ENCODE measurements around the gene RUNX2.

The RUNX2 gene

GRCh38 chr6:45433533-45434380 lies 105.6 kb downstream of the RUNX2 start:
- Histone ChIP-seq H3K36me3 (ENCODE audit: control insufficient read depth, insufficient read depth, low read length) (no peaks in the 10 kb centered on the region), H3K4me1 (ENCODE audit: control insufficient read depth, insufficient read depth, low read length) (no peaks in the 10 kb centered on the region; the same call in 1 of the 2 replicates), H3K4me3 (ENCODE audit: low read length) (no peak overlapping the region), H3K27me3 (ENCODE audit: control insufficient read depth, insufficient read depth, low read length) (no peaks in the 10 kb centered on the region), H3K9me3 (ENCODE audit: control insufficient read depth, insufficient read depth, low read length) (no peaks in the 10 kb centered on the region), H3K27ac (ENCODE audit: low read length) (no peak overlapping the region)
- no CpG with 5 or more reads among the region's 2 CpGs for WGBS (ENCODE audit: insufficient coverage, insufficient read length)
- DNase-seq (ENCODE audit: low read depth, low spot score) = no peak

- H3K27ac ChIP-seq (ENCODE audit: low read length) = no peak overlapping the region
Observed at GRCh38 chr6:45434381-45434700, 106.2 kb downstream of the RUNX2 start.

GRCh38 chr6:45436544-45437438 lies 108.7 kb downstream of the RUNX2 start:
- Histone ChIP-seq H3K4me1 (ENCODE audit: control insufficient read depth, insufficient read depth, low read length) (no peaks in the 10 kb centered on the region; the same call in 1 of the 2 replicates), H3K27me3 (ENCODE audit: control insufficient read depth, insufficient read depth, low read length) (no peaks in the 10 kb centered on the region), H3K27ac (ENCODE audit: low read length) (no peak overlapping the region), H3K4me3 (ENCODE audit: low read length) (no peak overlapping the region), H3K36me3 (ENCODE audit: control insufficient read depth, insufficient read depth, low read length) (no peaks in the 10 kb centered on the region), H3K9me3 (ENCODE audit: control insufficient read depth, insufficient read depth, low read length) (no peaks in the 10 kb centered on the region)
- no peak for DNase-seq (ENCODE audit: low read depth, low spot score)
- WGBS (ENCODE audit: insufficient coverage, insufficient read length) = no CpG with 5 or more reads among the region's 7 CpGs

More at GRCh38 chr6:45434381-45434700, 106.2 kb downstream of the RUNX2 start:
- H3K4me3 ChIP-seq (ENCODE audit: low read length) = no peak overlapping the region
- no peaks in the 10 kb centered on the region; the same call in 1 of the 2 replicates for H3K4me1 ChIP-seq (ENCODE audit: control insufficient read depth, insufficient read depth, low read length)
- no peak for DNase-seq (ENCODE audit: low read depth, low spot score)
- H3K27me3 ChIP-seq (ENCODE audit: control insufficient read depth, insufficient read depth, low read length) = no peaks in the 10 kb centered on the region
- H3K9me3 ChIP-seq (ENCODE audit: control insufficient read depth, insufficient read depth, low read length) = no peaks in the 10 kb centered on the region
- H3K36me3 ChIP-seq (ENCODE audit: control insufficient read depth, insufficient read depth, low read length) = no peaks in the 10 kb centered on the region

GRCh38 chr6:45437439-45437815 lies 109.3 kb downstream of the RUNX2 start:
- H3K27ac ChIP-seq (ENCODE audit: low read length) = no peak overlapping the region
- no peak for DNase-seq (ENCODE audit: low read depth, low spot score)
- WGBS (ENCODE audit: insufficient coverage, insufficient read length) = no CpG with 5 or more reads among the region's 3 CpGs
- no peak overlapping the region for H3K4me3 ChIP-seq (ENCODE audit: low read length)
- no peaks in the 10 kb centered on the region for H3K36me3 ChIP-seq (ENCODE audit: control insufficient read depth, insufficient read depth, low read length)
- no peaks in the 10 kb centered on the region for H3K9me3 ChIP-seq (ENCODE audit: control insufficient read depth, insufficient read depth, low read length)
- H3K4me1 ChIP-seq (ENCODE audit: control insufficient read depth, insufficient read depth, low read length) = no peaks in the 10 kb centered on the region; the same call in 1 of the 2 replicates
- no peaks in the 10 kb centered on the region for H3K27me3 ChIP-seq (ENCODE audit: control insufficient read depth, insufficient read depth, low read length)

GRCh38 chr6:45438151-45438550 lies 110.0 kb downstream of the RUNX2 start:
- Histone ChIP-seq H3K4me1 (ENCODE audit: control insufficient read depth, insufficient read depth, low read length) (no peaks in the 10 kb centered on the region; the same call in 1 of the 2 replicates), H3K36me3 (ENCODE audit: control insufficient read depth, insufficient read depth, low read length) (no peaks in the 10 kb centered on the region), H3K4me3 (ENCODE audit: low read length) (no peak overlapping the region), H3K27me3 (ENCODE audit: control insufficient read depth, insufficient read depth, low read length) (no peaks in the 10 kb centered on the region), H3K9me3 (ENCODE audit: control insufficient read depth, insufficient read depth, low read length) (no peaks in the 10 kb centered on the region), H3K27ac (ENCODE audit: low read length) (no peak overlapping the region)
- DNase-seq (ENCODE audit: low read depth, low spot score) = no peak
- no CpG with 5 or more reads among the region's 3 CpGs for WGBS (ENCODE audit: insufficient coverage, insufficient read length)

GRCh38 chr6:45438849-45439406 lies 110.8 kb downstream of the RUNX2 start:
- no peaks in the 10 kb centered on the region; the same call in 1 of the 2 replicates for H3K4me1 ChIP-seq (ENCODE audit: control insufficient read depth, insufficient read depth, low read length)
- H3K9me3 ChIP-seq (ENCODE audit: control insufficient read depth, insufficient read depth, low read length) = no peaks in the 10 kb centered on the region
- H3K4me3 ChIP-seq (ENCODE audit: low read length) = no peak overlapping the region
- H3K27ac ChIP-seq (ENCODE audit: low read length) = no peak overlapping the region
- no peaks in the 10 kb centered on the region for H3K27me3 ChIP-seq (ENCODE audit: control insufficient read depth, insufficient read depth, low read length)
- WGBS (ENCODE audit: insufficient coverage, insufficient read length) = no CpG with 5 or more reads among the region's 1 CpG
- DNase-seq (ENCODE audit: low read depth, low spot score) = no peak
- H3K36me3 ChIP-seq (ENCODE audit: control insufficient read depth, insufficient read depth, low read length) = no peaks in the 10 kb centered on the region

GRCh38 chr6:45439459-45439858 lies 111.3 kb downstream of the RUNX2 start:
- no peaks in the 10 kb centered on the region; the same call in 1 of the 2 replicates for H3K4me1 ChIP-seq (ENCODE audit: control insufficient read depth, insufficient read depth, low read length)

GRCh38 chr6:45439861-45440388 lies 111.8 kb downstream of the RUNX2 start:
- DNase-seq (ENCODE audit: low read depth, low spot score) = no peak
- no CpG with 5 or more reads among the region's 6 CpGs for WGBS (ENCODE audit: insufficient coverage, insufficient read length)
- Histone ChIP-seq H3K4me1 (ENCODE audit: control insufficient read depth, insufficient read depth, low read length) (no peaks in the 10 kb centered on the region; the same call in 1 of the 2 replicates), H3K36me3 (ENCODE audit: control insufficient read depth, insufficient read depth, low read length) (no peaks in the 10 kb centered on the region), H3K9me3 (ENCODE audit: control insufficient read depth, insufficient read depth, low read length) (no peaks in the 10 kb centered on the region), H3K27me3 (ENCODE audit: control insufficient read depth, insufficient read depth, low read length) (no peaks in the 10 kb centered on the region), H3K27ac (ENCODE audit: low read length) (no peak overlapping the region), H3K4me3 (ENCODE audit: low read length) (no peak overlapping the region)

More at GRCh38 chr6:45439459-45439858, 111.3 kb downstream of the RUNX2 start:
- Histone ChIP-seq H3K4me3 (ENCODE audit: low read length) (no peak overlapping the region), H3K9me3 (ENCODE audit: control insufficient read depth, insufficient read depth, low read length) (no peaks in the 10 kb centered on the region), H3K36me3 (ENCODE audit: control insufficient read depth, insufficient read depth, low read length) (no peaks in the 10 kb centered on the region), H3K27ac (ENCODE audit: low read length) (no peak overlapping the region), H3K27me3 (ENCODE audit: control insufficient read depth, insufficient read depth, low read length) (no peaks in the 10 kb centered on the region)
- no CpG with 5 or more reads among the region's 6 CpGs for WGBS (ENCODE audit: insufficient coverage, insufficient read length)
- no peak for DNase-seq (ENCODE audit: low read depth, low spot score)

- H3K4me3 ChIP-seq (ENCODE audit: low read length) = no peak overlapping the region
- H3K27ac ChIP-seq (ENCODE audit: low read length) = no peak overlapping the region
- H3K4me1 ChIP-seq (ENCODE audit: control insufficient read depth, insufficient read depth, low read length) = peaks cover 3% of the 10 kb centered on the region; the same call in 1 of the 2 replicates
- H3K27me3 ChIP-seq (ENCODE audit: control insufficient read depth, insufficient read depth, low read length) = no peaks in the 10 kb centered on the region
- no peaks in the 10 kb centered on the region for H3K36me3 ChIP-seq (ENCODE audit: control insufficient read depth, insufficient read depth, low read length)
- H3K9me3 ChIP-seq (ENCODE audit: control insufficient read depth, insufficient read depth, low read length) = no peaks in the 10 kb centered on the region
- DNase-seq (ENCODE audit: low read depth, low spot score) = no peak
- WGBS (ENCODE audit: insufficient coverage, insufficient read length) = no CpG with 5 or more reads among the region's 6 CpGs
Observed at GRCh38 chr6:45441851-45442453, 113.8 kb downstream of the RUNX2 start.

- no peak overlapping the region for H3K4me3 ChIP-seq (ENCODE audit: low read length)
- peaks cover 3% of the 10 kb centered on the region; the same call in 1 of the 2 replicates for H3K4me1 ChIP-seq (ENCODE audit: control insufficient read depth, insufficient read depth, low read length)
- no peaks in the 10 kb centered on the region for H3K9me3 ChIP-seq (ENCODE audit: control insufficient read depth, insufficient read depth, low read length)
- no peak for DNase-seq (ENCODE audit: low read depth, low spot score)
- WGBS (ENCODE audit: insufficient coverage, insufficient read length) = no CpG with 5 or more reads among the region's 3 CpGs
- no peaks in the 10 kb centered on the region for H3K27me3 ChIP-seq (ENCODE audit: control insufficient read depth, insufficient read depth, low read length)
- no peaks in the 10 kb centered on the region for H3K36me3 ChIP-seq (ENCODE audit: control insufficient read depth, insufficient read depth, low read length)
- no peak overlapping the region for H3K27ac ChIP-seq (ENCODE audit: low read length)
Observed at GRCh38 chr6:45442716-45443115, 114.6 kb downstream of the RUNX2 start.

Measured in iPS DF 6.9 (cell line).